ENCODE results near the gene GPR39. TPM values are rescaled to one million over a fixed set of nuclear protein-coding genes. Genes with fewer than 3 reads are reported as not detected.

GPR39 gene
- total RNA-seq, 4 donors from 2014 or later: 0.13 to 1.3 TPM; not detected in 2

DNA sequence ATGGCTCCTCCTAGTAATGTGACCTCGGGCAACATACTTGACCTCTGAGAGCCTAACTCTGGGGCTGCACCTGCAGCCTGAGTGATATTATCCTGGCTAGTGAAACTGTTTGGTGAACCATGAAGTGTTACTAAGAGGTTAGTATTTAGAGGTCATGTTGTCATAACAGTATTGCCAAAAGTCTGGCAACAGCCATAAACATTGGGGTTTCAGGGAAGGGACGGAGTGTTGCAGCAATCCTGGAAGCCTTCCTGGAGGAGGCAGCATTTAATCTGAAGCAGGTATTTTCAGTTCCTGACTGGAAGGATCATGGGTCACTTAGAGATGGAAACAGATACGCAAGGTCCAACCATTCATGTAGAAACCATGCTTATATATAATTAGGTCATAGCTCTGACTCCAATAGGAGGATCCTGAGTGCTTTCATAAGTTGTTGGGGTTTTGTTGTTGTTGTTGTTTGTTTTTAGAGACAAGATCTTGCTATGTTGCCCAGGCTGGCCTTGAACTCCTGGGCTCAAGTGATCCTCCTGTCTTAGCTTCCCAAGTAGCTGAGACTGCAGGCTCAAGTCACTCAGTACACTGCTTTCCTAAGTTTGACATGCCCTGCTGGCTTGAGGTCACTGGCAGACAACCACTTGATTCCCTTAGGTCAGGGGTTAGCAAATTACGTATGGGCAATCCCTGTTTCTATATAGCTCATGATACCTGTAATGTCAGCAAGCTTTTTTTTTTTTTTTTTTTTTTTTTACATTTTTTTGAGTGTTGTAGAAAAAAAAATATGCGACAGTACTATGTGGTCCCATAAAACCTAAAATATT, 21.5 kb downstream of the GPR39 start:
- WGBS: 74% methylated on average over 5 of the region's 5 CpGs
- Histone ChIP-seq H3K27ac (replicated peaks in 1 of 4) (no peak overlapping the region), H3K9me3 (no peaks in the 10 kb centered on the region), H3K4me3 (no peak overlapping the region), H3K36me3 (no peaks in the 10 kb centered on the region), H3K27me3 (no peaks in the 10 kb centered on the region), H3K4me1 (no peaks in the 10 kb centered on the region)
- TF ChIP-seq POLR2A (IDR thresholded peaks at IDR 0.05; ENCODE audit: low read depth): no peak
- no peak for TF ChIP-seq EP300 (IDR thresholded peaks at IDR 0.05)
- TF ChIP-seq, protein P1, sequence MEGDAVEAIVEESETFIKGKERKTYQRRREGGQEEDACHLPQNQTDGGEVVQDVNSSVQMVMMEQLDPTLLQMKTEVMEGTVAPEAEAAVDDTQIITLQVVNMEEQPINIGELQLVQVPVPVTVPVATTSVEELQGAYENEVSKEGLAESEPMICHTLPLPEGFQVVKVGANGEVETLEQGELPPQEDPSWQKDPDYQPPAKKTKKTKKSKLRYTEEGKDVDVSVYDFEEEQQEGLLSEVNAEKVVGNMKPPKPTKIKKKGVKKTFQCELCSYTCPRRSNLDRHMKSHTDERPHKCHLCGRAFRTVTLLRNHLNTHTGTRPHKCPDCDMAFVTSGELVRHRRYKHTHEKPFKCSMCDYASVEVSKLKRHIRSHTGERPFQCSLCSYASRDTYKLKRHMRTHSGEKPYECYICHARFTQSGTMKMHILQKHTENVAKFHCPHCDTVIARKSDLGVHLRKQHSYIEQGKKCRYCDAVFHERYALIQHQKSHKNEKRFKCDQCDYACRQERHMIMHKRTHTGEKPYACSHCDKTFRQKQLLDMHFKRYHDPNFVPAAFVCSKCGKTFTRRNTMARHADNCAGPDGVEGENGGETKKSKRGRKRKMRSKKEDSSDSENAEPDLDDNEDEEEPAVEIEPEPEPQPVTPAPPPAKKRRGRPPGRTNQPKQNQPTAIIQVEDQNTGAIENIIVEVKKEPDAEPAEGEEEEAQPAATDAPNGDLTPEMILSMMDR (IDR thresholded peaks at IDR 0.05): no peak
- no peak for TF ChIP-seq POLR2AphosphoS5 (IDR thresholded peaks at IDR 0.05)
- intact Hi-C loops (cut with DNase I): no loop called here
- DNase-seq (ENCODE audit: extremely low spot score): no peak

DNA sequence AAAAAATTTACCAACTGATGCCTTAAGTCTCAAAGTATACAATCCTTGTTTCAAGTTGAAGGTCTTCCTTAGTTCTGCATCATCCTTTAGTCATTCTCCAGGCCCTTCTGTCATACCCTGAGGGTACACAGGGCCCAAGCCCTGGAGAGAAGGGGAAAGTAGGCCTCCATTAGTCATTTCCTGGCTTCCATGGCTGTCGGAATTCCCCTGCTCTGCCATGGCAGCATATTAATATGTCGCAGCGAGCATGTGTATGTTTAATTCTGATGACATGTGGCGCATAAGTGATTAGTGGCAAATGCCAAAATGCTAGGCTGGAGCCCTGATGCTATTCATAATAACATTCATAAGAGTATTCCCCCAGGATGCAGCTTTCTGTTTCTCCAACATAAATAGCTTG, 22.1 kb downstream of the GPR39 start:
- 66% methylated on average over 4 of the region's 4 CpGs for WGBS
- Histone ChIP-seq H3K9me3 (no peaks in the 10 kb centered on the region), H3K4me1 (no peaks in the 10 kb centered on the region), H3K27me3 (peaks cover 0 to 1% (median 0%) of the 10 kb centered on the region in 4 donors), H3K4me3 (no peak overlapping the region), H3K27ac (replicated peaks in 1 of 4) (no peak overlapping the region), H3K36me3 (no peaks in the 10 kb centered on the region)
- DNase-seq (ENCODE audit: extremely low spot score): no peak
- no peak for TF ChIP-seq POLR2A (IDR thresholded peaks at IDR 0.05; ENCODE audit: low read depth)
- TF ChIP-seq POLR2AphosphoS5 (IDR thresholded peaks at IDR 0.05): no peak
- no peak for TF ChIP-seq EP300 (IDR thresholded peaks at IDR 0.05)
- TF ChIP-seq, protein P1 (IDR thresholded peaks at IDR 0.05): no peak
- intact Hi-C loops (cut with DNase I): no loop called here

DNA sequence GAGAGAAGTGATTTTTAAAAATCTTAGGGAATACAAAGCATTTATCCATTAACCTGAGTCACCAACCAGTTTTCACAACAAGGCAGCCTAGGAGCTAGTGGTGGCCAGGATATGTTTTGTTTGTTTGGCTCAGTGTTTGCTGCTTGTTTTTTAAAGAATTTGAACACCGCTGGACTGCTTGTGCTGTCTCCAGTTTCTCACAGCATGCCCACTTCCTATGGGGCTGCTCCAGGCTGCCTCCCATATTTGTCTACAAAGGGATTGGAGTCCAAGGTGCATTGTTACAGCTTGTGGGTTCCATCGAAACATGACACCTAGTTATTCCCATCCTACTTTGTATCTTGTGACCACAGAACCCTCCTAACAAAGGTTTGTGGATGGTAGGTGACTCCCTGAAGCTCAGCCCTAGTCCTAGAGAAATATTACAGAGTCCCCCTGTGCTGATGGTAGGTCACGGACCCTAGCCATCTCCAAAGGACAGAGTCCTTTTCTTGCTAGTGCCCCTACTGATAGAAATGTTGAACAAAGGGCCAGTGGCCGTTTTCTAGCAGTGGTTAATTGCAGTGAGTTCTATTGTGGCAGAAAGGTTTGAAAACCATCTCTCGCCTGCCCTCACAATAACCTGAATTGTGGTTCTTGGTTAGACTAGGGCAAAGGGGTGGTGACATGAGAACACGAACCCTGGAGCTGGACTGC, 23.2 kb downstream of the GPR39 start:
- DNase-seq (ENCODE audit: extremely low spot score): peak; percentile 68
- Histone ChIP-seq H3K36me3 (no peaks in the 10 kb centered on the region), H3K4me1 (no peaks in the 10 kb centered on the region), H3K27ac (replicated peaks in 1 of 4) (no peak overlapping the region), H3K27me3 (peaks cover 0 to 3% (median 0%) of the 10 kb centered on the region in 4 donors), H3K4me3 (no peak overlapping the region), H3K9me3 (no peaks in the 10 kb centered on the region)
- intact Hi-C loops (cut with DNase I): no loop called here
- TF ChIP-seq POLR2A (IDR thresholded peaks at IDR 0.05; ENCODE audit: low read depth) (no peak), POLR2AphosphoS5 (IDR thresholded peaks at IDR 0.05) (no peak), EP300 (IDR thresholded peaks at IDR 0.05) (no peak)
- TF ChIP-seq, protein P1 (IDR thresholded peaks at IDR 0.05): no peak
- WGBS: 78% methylated on average over 6 of the region's 6 CpGs

DNA sequence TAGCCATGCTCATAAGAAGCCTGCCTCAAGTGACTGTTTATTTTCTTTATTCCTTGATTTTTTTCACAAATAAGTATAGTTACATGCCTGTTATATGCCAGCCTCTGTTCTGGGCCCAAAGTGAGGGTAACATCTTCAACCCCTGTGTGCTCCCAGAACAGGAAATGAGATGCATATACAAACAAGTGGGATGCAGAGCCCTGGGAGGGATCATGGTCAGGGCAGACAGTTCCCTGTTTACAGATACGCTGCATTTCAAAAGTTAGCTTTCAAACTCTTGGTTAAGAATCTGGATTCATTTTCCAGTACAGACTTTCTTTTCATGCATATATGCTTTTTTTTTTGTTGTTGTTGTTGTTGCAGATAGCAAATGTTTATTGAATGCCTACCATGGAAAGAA, 24.4 kb downstream of the GPR39 start:
- no peaks in the 10 kb centered on the region for H3K36me3 ChIP-seq

More for the DNA sequence above, 24.4 kb downstream of the GPR39 start:
- WGBS: 83% methylated on average over 1 of the region's 1 CpG
- Histone ChIP-seq H3K4me3 (no peak overlapping the region), H3K9me3 (no peaks in the 10 kb centered on the region), H3K4me1 (no peaks in the 10 kb centered on the region), H3K27me3 (peaks cover 0 to 3% (median 0%) of the 10 kb centered on the region in 4 donors), H3K27ac (replicated peaks in 1 of 4) (no peak overlapping the region)
- no peak for DNase-seq (ENCODE audit: extremely low spot score)
- TF ChIP-seq, protein P1 (IDR thresholded peaks at IDR 0.05): no peak
- TF ChIP-seq POLR2AphosphoS5 (IDR thresholded peaks at IDR 0.05) (no peak), POLR2A (IDR thresholded peaks at IDR 0.05; ENCODE audit: low read depth) (no peak), EP300 (IDR thresholded peaks at IDR 0.05) (no peak)
- intact Hi-C loops (cut with DNase I): no loop called here

All from esophagus muscularis mucosa (tissue), 4 donors.